ENCODE measurements around the gene GNB3. TPM values are rescaled to one million over a fixed set of nuclear protein-coding genes. Genes with fewer than 3 reads are reported as not detected.
A peak's percentile ranks its signal among the peaks of the same experiment; 100 is the strongest.

Gene GNB3
- total and polyA plus RNA-seq, 9 of the 15 experiments (the other 6 are each of a cell fraction or from before 2014, with no cell fraction given): 1.4 to 5.8 (median 2.0) TPM

DNA sequence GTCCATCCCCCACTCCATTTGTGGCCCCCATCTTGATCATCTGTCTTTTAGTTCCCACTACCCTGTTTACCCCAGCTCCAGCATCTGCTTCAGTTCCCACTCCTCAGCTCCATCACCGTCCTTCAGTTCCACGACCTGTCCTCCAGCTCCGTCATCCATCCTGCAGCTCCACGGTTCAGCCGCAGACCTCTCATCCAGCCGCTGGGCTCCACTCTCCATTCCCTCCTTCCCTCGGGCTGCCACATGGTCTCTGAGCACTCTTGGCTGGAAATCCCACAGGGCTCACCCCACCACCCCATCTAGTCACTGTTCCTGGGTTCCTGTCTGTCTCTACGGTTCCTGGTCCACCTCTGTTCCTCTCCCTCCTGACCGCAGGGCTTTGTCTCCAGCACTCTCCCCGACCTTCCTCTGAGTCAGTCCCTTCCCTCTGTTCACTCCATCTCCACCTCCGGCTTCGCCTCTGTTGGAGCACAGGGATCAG, 15.8 kb upstream of the GNB3 start (continued):
- TF ChIP-seq, protein P1, sequence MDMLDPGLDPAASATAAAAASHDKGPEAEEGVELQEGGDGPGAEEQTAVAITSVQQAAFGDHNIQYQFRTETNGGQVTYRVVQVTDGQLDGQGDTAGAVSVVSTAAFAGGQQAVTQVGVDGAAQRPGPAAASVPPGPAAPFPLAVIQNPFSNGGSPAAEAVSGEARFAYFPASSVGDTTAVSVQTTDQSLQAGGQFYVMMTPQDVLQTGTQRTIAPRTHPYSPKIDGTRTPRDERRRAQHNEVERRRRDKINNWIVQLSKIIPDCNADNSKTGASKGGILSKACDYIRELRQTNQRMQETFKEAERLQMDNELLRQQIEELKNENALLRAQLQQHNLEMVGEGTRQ (CRISPR knock-in tag; IDR thresholded peaks at IDR 0.05): no peak
- TF ChIP-seq GATAD2B (IDR thresholded peaks at IDR 0.05; ENCODE audit: borderline replicate concordance) (no peak), ARID1B (IDR thresholded peaks at IDR 0.05) (no peak), HDAC8 (tag; IDR thresholded peaks at IDR 0.05) (no peak), CEBPG (CRISPR knock-in tag; IDR thresholded peaks at IDR 0.05) (no peak), CEBPG (tag; conservative IDR thresholded peaks at IDR 0.05 in 1 of 2, IDR thresholded peaks at IDR 0.05 in 1 of 2) (no peak), HIVEP1 (CRISPR knock-in tag; IDR thresholded peaks at IDR 0.05) (no peak)

DNA sequence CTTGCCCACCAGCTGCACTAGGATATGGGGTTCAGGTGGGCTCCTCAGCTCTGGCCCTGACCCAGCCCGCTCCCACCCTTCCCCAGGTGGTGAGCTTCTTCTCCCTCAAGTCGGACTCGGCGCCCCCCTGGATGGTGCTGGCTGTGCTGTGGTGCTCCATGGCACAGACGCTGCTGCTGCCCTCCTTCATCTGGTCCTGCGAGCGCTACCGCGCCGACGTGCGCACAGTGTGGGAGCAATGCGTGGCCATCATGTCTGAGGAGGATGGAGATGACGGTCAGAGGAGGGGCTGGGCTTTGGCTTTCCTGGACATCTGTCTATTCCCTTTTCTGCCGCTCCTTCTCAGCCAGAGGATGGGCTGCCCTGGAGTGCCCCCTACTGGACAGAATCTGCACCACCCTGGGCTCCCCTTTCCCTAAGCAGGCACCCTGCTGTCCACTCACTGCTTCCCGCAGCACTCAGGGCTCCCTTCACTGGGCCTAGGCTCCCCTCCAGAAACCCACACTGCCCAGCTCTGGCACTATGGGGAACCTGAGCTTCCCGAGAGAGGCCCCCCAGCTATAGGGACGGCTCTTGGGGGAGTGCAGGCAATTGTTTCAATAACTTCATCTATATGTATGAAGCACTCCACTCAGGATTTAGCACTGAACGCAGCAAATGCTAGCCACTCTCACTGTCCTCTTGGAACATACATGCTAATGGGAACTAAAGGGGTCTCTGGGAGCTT, 15.2 kb upstream of the GNB3 start:
- Histone ChIP-seq H3K4me3 (no peak overlapping the region), H3K79me2 (ENCODE audit: control insufficient read depth, insufficient read depth, low read length) (peaks cover 24% of the 10 kb centered on the region), H2AFZ (ENCODE audit: low read depth, low read length) (0 out of 2 replicates have a peak overlapping the region, but pooled peaks have one; percentile 25), H3K4me1 (replicated peaks in 1 of 2; ENCODE audit: control insufficient read depth in 2 of 2, insufficient read depth in 2 of 2, low read length in 2 of 2) (peaks cover 19 to 58% of the 10 kb centered on the region in 2 experiments; a peak in 4 of 5 replicates), H3K27ac (ENCODE audit: extremely low read depth, low read depth, low read length) (no peak overlapping the region), H3K9me3 (replicated peaks; ENCODE audit: control insufficient read depth, insufficient read depth, low read depth, low read length) (no peaks in the 10 kb centered on the region), H3K4me2 (ENCODE audit: insufficient read depth, low read length) (no peak overlapping the region), H3K9ac (ENCODE audit: insufficient read depth in 1 of 2, low read depth in 2 of 2, low read length in 2 of 2) (no peak overlapping the region; a peak in 1 of 4 replicates), H3K9me1 (ENCODE audit: control insufficient read depth, insufficient read depth, low read length) (no peaks in the 10 kb centered on the region), H3K27me3 (ENCODE audit: control insufficient read depth in 2 of 2, insufficient read depth in 2 of 2, low read length in 2 of 2) (peaks cover 0 to 4% of the 10 kb centered on the region in 2 experiments; a peak in 2 of 5 replicates), H4K20me1 (replicated peaks; ENCODE audit: control insufficient read depth, insufficient read depth, low read length) (no peaks in the 10 kb centered on the region), H3K36me3 (ENCODE audit: control insufficient read depth, insufficient read depth, low read length) (peaks cover 9% of the 10 kb centered on the region; the same call in 1 of the 3 replicates)
- peak; percentile 90 for FAIRE-seq
- BruUV-seq (replicated peaks): no TSS peak
- intact Hi-C loops (cut with micrococcal nuclease): loop anchor here (1.0 to 10.0 kb wide), 6 partner anchors 48 to 271 kb away; partner anchors contain the start of genes IFFO1, MLF2 and ZNF384
- ATAC-seq: peak; percentile 79
- 8% methylated on average over 12 of the region's 19 CpGs for WGBS (ENCODE audit: insufficient coverage, low coverage, missing lambda C conversion rate)
- in situ Hi-C loops (cut with MboI): no loop called here
- DNase-seq (ENCODE audit: extremely low read depth in 1 of 4, low spot score in 3 of 4): peak; percentile 75 to 84 (median 81)
- ChIA-PET CTCF (ENCODE audit: low intra/inter-chr PET ratio) (interaction anchor here (0.5 to 1.9 kb wide), 5 partner anchors 58 to 258 kb away, joined by 3 to 15 read pairs (median 5); partner anchors contain the start of gene MLF2), POLR2A (no interaction called here)
- TF ChIP-seq CHD1 (IDR thresholded peaks at IDR 0.05; ENCODE audit: low read length) (no peak), GABPB1 (CRISPR knock-in tag; IDR thresholded peaks at IDR 0.05) (peak; percentile 21; the same call in 1 of the 2 replicates), FOXK1 (CRISPR knock-in tag; IDR thresholded peaks at IDR 0.05; ENCODE audit: borderline replicate concordance) (no peak), ZNF263 (CRISPR knock-in tag; IDR thresholded peaks at IDR 0.05; ENCODE audit: borderline replicate concordance) (peak; percentile 83)
- TF ChIP-seq, protein P2, sequence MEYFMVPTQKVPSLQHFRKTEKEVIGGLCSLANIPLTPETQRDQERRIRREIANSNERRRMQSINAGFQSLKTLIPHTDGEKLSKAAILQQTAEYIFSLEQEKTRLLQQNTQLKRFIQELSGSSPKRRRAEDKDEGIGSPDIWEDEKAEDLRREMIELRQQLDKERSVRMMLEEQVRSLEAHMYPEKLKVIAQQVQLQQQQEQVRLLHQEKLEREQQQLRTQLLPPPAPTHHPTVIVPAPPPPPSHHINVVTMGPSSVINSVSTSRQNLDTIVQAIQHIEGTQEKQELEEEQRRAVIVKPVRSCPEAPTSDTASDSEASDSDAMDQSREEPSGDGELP (CRISPR knock-in tag; IDR thresholded peaks at IDR 0.05; ENCODE audit: borderline replicate concordance): peak; percentile 51; the same call in 1 of the 2 replicates
- TF ChIP-seq, protein P3, sequence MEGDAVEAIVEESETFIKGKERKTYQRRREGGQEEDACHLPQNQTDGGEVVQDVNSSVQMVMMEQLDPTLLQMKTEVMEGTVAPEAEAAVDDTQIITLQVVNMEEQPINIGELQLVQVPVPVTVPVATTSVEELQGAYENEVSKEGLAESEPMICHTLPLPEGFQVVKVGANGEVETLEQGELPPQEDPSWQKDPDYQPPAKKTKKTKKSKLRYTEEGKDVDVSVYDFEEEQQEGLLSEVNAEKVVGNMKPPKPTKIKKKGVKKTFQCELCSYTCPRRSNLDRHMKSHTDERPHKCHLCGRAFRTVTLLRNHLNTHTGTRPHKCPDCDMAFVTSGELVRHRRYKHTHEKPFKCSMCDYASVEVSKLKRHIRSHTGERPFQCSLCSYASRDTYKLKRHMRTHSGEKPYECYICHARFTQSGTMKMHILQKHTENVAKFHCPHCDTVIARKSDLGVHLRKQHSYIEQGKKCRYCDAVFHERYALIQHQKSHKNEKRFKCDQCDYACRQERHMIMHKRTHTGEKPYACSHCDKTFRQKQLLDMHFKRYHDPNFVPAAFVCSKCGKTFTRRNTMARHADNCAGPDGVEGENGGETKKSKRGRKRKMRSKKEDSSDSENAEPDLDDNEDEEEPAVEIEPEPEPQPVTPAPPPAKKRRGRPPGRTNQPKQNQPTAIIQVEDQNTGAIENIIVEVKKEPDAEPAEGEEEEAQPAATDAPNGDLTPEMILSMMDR (IDR thresholded peaks at IDR 0.05 in 2 of 3, conservative IDR thresholded peaks at IDR 0.05 in 1 of 3; ENCODE audit: insufficient read depth in 2 of 3, low read depth in 1 of 3, low read length in 3 of 3): peak; percentile 89 to 91 (median 90)
- TF ChIP-seq, protein P4, sequence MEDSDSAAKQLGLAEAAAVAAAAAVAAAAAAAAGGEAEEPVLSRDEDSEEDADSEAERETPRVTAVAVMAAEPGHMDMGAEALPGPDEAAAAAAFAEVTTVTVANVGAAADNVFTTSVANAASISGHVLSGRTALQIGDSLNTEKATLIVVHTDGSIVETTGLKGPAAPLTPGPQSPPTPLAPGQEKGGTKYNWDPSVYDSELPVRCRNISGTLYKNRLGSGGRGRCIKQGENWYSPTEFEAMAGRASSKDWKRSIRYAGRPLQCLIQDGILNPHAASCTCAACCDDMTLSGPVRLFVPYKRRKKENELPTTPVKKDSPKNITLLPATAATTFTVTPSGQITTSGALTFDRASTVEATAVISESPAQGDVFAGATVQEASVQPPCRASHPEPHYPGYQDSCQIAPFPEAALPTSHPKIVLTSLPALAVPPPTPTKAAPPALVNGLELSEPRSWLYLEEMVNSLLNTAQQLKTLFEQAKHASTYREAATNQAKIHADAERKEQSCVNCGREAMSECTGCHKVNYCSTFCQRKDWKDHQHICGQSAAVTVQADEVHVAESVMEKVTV (CRISPR knock-in tag; IDR thresholded peaks at IDR 0.05): peak; percentile 41

Data from K562 (cell line).